ENCODE measurements around the gene PTPRJ.

The PTPRJ gene

GRCh38 chr11:47969401-47969800, 11.0 kb upstream of the PTPRJ start:
- no peak for DNase-seq

GRCh38 chr11:47971501-47971900, 8.9 kb upstream of the PTPRJ start:
- no peak for DNase-seq

GRCh38 chr11:47973173-47973572, 7.2 kb upstream of the PTPRJ start:
- DNase-seq: no peak

DNA sequence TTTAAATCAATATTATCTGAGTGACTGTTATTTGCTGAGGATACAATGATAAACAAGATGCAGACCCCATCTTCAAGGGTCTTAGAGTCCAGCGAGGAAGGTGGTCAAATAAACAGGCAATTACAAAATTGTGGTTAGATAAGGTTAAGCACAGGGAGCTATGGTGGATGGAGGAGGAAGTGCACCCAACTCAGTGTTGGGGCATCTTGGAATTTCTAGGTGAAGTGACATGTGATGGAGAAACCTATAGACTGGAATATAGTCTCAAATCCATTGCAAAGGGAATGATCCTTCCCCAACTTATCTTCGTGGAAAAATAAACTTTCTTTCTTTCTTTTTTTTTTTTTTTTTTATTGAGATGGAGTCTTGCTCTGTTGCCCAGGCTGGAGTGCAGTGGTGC, 3.4 kb upstream of the PTPRJ start:
- no peak for DNase-seq

DNA sequence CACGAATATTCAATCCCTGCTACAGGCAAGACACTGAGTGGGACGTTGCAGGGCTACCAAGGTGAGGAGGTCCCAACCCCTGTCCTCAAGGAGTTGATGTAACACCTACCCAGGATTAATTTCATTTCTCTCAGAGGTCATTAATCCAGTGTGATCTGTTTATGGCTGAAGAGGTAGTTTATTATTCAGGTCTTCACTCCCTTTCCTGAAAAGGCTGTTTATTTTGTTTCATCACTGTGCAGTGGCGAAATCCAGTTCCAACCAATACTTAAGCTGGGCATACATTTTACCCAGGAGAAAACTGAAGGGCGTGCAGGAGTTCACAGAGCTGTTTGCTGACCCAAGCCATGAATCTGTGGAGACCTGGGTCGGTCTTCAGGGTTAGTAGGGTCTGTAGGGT, 2.7 kb upstream of the PTPRJ start:
- DNase-seq: no peak

DNA sequence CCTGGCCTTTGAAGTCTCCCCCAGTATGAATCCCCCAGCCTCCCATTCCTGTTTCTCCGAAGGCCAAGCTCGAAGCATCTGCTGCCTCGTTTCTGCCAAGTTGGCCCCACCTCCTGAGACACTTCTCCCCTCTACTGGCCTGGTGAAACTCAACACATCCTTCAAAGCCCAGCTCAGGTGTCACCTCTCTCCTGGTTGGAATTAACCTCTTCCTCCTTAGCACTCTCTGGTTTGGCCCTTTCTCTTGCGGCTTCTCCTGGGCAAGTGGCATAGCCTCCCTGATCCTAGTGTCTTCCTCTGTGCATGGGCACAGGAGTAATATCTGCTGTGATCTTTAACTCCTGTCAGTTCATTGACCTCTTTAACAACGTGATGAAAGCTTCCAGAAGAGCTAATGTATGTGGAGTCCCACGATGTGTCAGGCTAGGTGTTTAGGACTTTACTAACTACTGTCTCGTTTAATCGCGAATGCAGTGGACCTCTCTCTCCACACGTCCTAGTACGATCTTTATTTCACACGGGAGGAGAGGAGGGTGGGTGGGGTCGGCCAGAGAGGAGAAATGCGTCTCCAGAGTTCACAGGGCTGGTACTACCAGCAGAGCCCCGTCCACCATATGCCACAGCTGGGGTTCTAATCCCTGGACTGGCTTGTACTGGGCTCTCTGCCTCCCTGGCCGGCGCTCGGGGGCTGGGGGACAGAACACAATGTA, 826 bp upstream of the PTPRJ start:
- DNase-seq: no peak

DNA sequence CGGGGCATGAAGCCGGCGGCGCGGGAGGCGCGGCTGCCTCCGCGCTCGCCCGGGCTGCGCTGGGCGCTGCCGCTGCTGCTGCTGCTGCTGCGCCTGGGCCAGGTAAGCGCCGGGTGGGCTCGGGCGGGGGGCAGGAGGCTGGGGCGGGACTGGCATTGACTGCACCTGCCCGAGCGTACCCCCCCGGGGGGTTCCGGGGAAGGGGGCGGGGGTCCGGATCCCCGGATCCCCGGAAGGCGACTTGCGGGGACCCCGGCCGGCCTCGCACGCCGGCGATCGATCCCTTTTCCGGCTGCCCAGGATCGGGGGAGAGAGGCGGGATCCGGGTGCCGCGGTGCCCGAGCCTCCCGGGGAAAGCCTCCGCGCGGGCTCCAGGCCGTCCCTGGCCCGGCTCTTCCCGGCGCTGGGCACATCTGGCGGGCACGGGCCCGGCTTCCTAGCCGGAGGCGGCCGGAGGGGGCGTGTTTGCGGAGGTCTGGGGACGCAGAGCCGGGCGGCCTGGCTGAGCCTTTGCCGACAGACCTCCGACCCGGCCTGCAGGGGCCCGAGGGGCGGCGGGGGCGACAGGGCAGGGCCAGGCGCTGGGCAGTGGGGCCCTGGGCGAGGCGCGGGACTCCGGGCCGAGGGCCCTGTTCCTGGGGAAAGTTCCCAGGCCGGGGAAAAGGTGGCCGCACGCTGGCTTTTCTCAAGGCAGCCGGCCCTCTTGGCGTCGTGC, 705 bp downstream of the PTPRJ start:
- DNase-seq: peak in 1 of 2 donors; percentile 48

DNA sequence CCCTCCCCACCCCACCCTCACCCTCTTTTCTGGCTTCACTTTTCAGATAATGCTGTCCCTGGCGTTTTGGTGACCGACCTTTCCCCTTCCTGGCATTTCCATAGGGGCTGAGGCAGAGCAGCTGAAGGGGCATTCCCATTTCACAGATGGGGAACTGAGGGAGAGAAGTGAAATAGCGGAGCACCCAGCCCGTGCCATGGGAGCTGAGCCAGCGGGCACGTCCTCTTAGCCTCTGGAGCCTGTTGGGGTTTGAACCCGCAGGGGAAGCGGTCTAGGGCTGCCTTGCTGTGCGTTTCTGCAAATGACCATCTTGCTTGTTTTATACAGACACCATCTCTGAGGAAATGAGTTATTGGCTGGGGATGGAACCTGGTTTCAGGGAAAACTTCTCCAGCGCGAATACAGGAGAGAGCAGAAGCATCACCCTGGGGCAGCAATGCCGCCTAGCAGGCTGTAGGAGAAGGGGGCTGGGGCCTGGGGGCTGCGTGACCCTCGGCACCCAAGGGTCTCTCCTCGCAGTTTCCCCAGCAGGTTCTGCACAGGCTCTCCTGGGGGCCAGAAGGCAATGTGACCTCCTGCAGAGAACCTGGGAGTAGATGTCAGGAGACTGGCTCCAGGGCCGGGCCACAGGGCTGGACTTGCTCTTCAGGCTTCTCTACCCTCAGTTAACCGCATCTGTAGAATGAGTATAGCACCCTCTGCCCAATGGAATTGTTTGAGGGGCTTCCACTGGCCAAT, 1.5 kb downstream of the PTPRJ start:
- no peak for DNase-seq

- DNase-seq: no peak
These were observed 2.3 kb downstream of the PTPRJ start for GRCh38 chr11:47982616-47983015.

- no peak for DNase-seq
These were observed 3.4 kb downstream of the PTPRJ start for GRCh38 chr11:47983464-47984397.

DNA sequence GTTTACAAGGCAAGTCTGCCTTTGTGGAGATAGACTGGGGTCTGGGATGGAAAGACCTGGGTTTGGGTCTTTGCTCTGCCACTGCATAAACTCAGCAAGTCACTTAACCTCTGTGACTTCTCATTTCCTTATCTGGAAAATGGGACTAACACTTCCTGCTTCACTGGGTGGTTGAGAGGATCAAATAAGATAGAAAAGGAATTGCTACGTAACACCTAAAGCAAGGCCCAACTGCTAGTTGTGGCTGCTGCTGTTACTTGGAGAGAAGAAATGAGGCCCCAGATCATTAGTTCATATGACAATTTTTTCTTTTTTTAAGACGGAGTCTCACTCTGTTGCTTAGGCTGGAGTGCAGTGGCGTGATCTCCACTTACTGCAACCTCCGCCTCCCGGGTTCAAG, 5.9 kb downstream of the PTPRJ start:
- no peak for DNase-seq

GRCh38 chr11:47986742-47987141, 6.4 kb downstream of the PTPRJ start:
- DNase-seq: no peak

GRCh38 chr11:47987310-47987709, 7.0 kb downstream of the PTPRJ start:
- DNase-seq: no peak

- peak in 1 of 2 donors; percentile 23 for DNase-seq
These were observed 7.4 kb downstream of the PTPRJ start for GRCh38 chr11:47987781-47988180.

DNA sequence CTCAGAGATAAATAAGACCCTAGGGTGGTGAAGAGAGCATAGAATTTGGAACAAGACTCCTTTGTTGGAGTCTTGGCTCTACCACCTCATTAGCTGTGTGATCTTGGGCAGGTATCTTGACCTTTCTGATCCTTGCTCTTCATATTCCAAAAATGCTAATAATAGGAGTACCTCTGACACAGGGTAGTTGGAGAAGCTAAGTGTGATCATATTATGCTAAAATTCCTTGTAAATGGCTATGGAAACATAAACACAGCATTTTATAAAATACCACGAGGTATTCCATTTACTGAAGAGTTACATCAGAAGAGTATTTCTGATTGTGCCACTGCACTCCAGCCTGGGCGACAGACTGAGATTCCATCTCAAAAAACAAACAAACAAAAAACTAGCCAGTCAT, 9.4 kb downstream of the PTPRJ start:
- no peak for DNase-seq

- no peak for DNase-seq
These were observed 11.0 kb downstream of the PTPRJ start for GRCh38 chr11:47991266-47991830.

- DNase-seq: no peak
These were observed 11.5 kb downstream of the PTPRJ start for GRCh38 chr11:47991894-47992293.

DNA sequence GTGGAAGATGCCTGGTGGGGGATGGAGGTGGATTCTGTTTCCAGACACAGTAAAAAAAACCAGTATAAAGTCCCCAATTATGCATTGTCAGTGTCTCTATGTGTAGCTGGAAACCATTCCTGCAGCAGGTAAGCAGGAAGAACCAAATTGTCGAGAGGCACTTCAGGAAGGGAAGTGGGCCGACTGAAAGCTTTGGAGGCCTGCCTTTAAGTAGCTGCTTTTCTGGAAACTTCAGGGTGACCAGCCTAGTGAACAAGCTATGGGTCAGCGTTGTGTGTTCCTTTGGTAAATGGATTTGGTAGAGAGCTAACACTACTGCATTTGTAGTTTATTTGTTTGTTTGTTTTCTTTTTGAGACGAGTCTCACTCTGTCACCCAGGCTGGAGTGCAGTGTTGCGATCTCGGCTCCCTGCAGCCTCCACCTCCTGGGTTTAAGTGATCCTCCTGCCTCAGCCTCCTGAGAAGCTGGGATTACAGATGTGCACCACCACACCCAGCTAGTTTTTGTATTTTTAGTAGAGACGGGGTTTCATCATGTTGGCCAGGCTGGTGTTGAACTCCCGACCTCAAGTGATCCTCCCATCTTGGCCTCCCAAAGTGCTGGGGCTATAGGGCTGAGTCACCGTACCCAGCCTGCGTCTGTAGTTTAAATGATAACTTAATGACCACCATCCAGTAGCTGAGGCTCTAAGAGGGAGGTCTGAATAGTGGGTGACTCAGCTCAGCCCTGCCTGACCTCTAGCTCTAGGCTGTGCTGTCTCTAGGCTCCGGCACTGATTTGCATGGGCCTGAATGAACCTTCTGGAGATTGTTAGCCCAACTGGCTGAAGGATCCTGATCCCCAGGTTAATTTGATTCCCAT, 12.8 kb downstream of the PTPRJ start:
- DNase-seq: no peak

DNA sequence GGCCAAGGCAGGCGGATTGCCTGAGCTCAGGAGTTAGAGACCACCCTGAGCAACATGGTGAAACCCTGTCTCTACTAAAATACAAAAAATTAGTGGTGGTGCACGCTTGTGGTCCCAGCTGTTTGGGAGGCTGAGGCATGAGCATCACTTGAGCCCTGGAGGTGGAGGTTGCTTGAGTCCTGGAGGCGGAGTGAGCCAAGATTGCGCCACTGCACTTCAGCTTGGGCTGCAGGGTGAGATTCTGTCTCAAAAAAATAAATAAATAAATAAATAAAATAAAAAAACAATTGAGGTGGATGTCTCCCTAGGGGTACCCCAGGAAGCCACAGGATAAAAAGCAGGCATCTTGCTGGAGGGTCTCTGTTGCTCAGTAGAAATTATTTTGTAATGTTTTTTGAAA, 14.1 kb downstream of the PTPRJ start:
- no peak for DNase-seq

DNA sequence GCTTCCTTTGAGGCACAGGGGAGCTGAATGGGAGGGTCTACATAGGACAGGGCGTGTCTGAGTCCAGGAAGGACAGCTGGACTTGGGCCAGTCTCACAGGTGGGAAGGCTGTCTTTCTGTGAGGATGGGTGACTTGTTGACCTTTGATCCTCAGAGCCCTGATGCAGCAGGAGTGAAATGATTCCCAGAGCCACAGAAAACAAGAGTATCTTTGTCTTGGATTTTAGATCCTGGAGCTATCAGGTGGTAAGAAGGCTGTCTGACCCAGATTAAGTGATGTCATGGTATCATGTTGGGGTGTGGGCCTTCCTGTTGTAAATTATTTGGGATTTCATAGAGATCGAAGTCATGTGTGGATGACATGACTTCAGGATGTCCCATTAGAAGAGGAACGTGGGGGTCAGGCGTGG, 15.0 kb downstream of the PTPRJ start:
- no peak for DNase-seq

All from hippocampal formation (tissue), 2 donors.